ENCODE data around the gene PDAP1.
"Not testable (repeated sequence)": the region's sequence is repeated elsewhere in the genome, so short reads cannot be mapped to it uniquely, and the experiment has no call there.

Gene PDAP1, protein sequence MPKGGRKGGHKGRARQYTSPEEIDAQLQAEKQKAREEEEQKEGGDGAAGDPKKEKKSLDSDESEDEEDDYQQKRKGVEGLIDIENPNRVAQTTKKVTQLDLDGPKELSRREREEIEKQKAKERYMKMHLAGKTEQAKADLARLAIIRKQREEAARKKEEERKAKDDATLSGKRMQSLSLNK

DNA sequence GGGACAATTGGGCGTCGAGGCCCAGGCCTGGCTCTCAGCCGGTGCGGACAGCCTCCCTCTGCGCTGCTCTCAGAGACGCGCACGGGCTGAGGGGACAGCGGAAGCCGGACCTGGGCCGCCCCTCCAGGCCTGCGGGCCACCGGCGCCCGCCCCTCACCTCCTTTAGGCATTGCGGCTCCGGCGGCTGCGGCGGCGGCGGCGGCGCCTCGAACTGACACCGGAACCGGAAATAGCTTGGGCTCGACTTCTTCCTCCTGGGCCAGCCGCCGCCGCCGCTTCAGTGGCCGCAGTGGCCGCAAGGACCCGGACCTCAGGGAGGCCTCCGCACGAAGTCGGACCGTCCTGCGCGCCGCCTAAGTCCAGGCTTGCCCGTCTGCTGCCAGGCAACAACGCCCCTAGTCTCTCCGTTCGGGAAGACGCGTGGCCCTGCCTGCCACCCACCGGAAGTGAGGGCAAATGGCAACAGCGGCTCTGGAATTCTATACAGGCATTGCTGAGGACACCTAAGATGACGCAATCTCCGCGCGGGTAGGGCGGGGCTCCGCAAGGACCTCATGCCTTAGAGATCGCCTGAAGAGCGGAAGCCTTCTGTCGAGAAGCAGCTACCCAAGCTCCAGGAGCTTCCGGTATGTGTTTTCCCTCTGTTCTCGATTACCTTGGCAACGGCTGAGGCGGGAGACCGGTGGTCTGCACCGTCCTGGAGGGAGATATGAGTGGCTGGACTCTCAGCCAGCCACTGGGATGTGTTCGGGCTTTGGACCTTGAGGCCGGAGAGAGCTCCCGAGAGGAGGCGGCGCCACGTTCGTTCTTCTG, at the start of gene PDAP1, which contains the start of gene BUD31:
TSS of gene PDAP1 (minus strand) at position 219 of the 813 bp plus-strand sequence. CDS start at position 170, 49 bp downstream.
TSS of gene BUD31 (plus strand) at position 591 of the 813 bp plus-strand sequence. CDS start 2,124 bp downstream, outside the sequence.
- DNase-seq = peak; percentile 98

DNA sequence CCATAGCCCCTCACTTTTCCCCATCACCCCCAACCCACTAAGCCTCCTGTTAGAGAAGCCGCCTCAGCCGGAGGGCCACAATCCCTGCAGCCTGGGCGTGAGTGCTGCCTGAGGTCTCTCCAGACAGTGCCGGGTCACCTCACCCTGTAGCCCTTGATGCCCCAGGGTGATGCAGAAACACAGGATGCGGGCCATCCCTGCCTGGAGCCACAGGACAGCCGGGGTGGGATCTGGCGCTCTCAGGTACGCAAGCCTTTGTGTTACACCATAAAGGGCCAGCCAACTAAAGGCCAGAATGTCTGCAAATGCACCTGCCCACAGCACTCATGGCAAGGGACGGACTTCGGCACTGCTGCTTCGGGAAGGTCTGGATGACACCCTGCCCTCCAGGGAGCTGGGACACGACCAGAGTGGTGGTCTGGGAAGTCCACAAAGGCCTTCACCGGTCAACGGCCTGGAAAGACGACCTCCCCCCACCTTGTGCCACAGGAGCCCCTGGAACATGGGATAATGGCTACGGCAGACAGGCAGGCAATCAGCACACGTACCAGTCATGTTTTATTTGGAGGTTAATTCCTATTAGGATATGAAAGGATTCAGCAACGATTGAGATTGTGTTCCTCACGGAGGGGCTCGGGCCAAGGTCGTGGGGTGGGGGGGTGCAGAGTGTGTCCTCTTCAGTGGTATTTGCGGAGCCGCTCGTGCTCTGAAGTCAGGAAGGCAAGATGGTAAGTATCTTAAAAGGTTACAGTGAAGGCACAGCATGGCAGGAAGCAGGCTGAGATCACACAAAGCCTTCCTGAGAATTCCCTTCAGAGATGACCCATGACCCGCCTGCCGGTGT, 49.5 kb upstream of the PDAP1 start:
- DNase-seq = no peak

DNA sequence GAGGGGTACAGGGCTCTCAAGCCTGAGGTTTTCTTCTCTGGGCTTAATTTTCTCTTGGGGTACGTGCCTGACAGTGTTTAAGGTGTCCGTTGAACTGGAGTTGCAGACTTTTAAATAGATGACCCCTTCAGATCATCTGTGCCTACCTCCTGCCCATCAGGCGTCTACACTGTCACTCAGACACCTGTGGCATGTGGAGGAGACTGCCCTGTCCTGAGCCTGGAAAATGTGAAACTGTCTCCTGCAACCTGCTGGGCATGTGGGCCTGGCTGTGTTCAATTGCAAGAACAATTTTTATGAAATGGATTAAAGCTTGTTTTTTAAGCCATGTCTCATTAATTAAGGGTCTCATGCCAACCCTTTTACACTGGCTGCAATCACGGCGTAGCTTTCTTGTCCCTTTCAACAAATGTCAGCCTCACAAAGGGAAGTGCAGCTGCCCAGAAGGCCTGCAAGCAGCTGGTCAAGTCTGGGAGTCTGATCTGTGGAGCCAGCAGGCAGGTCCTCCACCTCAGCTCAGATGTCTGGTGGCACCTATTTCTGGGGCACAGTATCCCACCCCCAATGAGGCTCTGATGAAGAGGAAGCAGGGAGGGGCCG, 48.8 kb upstream of the PDAP1 start:
- no peak for DNase-seq

DNA sequence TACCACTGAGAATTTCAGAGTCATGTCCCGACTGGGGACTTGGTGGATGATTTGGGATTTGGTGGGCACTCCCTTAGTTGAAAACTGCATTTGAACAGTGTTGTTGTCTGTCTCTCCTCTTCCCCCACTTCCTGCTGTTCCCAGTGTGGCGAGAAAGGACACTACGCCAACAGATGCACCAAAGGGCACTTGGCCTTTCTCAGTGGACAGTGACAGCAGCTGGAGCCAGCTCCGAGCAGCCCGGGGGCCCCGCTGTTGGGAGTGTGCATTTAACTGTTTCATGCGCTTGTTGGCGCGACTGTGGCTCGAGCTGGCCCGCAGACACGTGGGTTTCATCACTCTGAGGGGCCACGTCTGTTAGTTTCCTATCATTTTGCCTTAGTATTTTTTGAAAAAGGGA, 47.9 kb upstream of the PDAP1 start:
- no peak for DNase-seq

DNA sequence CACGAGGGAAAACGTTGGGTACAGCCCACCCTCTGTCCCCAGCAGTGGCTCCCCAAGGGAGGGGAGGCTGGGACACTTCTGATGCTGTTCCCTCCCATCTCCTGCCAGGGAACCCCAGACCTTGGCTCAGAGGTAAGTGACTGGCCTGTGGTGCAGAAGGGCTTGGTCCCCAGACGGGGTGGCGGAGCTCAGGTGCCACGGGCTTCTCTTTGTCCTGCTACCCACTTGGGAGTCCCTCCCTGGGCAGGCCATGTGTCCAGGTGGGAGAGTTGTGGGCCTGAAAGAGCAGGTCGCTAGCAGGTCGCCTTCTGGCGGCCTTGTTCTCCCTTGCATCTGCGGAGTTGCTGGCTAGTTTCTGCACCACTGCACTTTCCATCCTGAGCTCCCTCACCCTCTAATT, 47.5 kb upstream of the PDAP1 start:
- no peak for DNase-seq

DNA sequence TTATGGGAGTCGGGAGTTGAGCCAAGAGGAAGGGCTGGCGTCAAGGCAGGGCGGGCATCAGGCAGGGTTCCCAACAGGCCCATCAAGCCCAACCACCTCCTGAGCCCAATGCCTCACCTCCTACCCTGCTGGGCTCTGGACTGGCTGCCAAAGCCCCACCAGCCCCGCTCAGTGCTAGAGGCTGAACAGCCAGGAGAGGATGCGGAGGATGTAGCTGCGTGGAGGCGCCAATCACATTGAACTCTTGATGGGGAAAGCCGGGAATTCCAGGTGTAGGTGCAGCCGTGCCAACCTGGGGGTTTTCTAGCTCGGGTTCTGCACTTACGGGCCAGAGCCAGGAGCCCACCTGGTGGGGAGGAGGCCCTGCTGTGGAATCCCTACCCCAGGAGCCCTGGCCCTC, 44.7 kb upstream of the PDAP1 start:
- DNase-seq = no peak

DNA sequence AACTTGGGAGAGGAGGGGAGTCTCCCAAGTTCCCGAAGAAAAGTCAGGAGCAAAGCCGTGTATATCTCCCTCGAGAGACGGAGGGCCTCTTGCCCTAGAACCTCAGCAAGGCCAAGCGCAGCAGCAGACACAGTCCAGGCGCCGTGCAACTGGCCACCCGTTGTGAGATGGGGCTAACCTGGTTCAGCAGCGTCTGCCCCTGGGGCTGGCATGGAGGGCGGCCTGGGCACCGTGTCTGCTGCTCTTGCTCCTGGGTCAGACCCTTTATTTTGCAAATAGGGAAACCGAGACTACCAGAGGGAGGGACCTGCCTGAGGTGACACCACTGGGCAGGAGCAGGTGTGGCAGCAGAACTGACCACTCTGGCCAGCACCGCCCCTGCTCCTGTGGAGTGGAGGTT, 44.1 kb upstream of the PDAP1 start:
- no peak for DNase-seq

DNA sequence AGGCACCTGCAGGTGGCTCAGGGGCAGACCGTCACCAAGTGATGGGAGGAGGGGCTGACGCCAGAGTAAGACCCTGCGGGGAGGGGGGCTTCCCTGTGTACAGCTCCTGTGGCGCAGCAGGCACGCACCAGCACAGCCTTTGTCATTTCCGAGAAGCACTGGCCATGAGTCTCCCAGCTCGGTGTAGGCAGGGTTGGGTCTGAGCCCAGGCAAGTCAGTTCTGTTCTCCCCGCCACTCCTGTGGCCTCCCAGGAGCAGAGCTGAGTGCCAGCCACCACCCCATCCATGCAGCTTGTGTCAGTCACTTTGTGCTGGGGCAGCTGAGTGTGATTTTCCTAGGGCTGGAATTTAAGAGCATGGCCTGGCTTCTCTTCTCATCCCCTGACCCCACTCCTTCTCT, 43.5 kb upstream of the PDAP1 start:
- no peak for DNase-seq

DNA sequence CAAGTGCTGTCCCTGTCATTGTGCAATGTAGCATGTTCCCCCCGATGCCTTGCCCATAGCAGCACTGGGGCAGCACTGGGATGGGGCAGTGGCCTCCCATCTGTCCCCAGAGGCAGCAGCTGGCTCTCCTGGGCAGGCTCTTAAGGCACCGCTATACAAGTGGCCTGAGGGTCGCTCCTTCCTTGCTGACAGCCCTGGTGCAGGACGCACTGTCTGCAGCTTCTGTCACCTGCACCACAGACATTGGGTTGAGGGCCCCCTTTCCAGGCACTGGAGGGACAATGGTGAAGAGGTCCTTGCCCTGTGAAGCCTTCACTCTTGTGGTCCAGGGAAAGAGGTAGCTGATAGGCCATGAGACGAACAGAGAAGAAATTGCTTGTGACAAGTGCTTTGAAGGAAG, 40.9 kb upstream of the PDAP1 start:
- DNase-seq = no peak

DNA sequence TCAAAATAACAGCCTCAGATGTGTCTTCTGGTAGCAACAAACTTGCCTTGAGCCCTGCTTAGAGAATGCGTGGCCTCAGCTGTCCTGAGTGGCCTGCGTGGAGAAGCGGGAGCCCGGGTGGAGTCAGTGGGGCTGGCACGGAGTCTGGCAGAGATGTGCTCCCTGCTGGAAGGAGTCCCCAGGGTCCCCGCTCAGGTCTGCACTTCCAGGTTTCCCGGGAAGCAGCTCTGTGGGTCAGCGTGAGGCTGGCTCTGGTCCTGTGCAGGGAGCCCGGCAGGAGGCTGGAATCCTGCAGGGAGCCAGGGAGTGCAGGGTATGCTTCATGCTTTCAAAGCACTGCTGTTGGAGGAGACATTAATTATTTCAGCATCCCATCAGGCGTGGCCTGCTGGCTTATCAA, 40.5 kb upstream of the PDAP1 start:
- DNase-seq = no peak

DNA sequence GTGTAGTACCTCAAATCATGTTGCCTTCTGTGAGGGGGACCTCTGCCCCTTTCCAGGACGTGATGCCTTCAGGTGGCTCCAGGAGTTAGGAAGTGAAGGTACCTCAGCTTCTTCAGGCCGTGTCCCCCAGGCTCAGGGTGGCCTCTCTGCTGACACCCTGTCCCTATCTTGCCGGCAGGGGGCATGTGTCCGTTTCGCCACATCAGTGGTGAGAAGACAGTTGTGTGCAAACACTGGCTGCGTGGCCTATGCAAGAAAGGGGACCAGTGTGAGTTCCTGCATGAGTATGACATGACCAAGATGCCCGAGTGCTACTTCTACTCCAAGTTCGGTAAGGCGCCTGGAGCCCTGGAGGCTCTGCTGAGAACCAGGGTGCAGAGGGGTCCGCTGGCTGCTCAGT, 39.5 kb upstream of the PDAP1 start:
- no peak for DNase-seq

DNA sequence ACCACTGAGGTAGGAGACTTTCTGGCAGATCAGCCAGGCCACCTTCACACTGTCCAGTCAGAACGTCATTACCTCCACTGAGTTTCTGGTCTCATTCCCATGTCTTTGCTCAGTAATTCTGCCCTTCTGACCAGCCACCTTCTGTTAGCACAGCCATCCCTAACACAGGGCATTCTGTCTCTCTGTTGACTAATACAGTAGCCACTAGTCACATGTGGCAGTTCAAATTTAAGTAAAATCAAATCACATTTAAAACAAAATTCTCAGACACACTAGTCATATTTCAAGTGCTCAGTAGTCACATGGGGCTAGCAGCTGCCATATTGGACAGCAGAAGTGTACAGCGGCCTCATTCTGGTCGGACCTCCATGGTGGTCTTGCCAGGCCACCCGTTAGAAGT, 37.7 kb upstream of the PDAP1 start:
- no peak for DNase-seq

DNA sequence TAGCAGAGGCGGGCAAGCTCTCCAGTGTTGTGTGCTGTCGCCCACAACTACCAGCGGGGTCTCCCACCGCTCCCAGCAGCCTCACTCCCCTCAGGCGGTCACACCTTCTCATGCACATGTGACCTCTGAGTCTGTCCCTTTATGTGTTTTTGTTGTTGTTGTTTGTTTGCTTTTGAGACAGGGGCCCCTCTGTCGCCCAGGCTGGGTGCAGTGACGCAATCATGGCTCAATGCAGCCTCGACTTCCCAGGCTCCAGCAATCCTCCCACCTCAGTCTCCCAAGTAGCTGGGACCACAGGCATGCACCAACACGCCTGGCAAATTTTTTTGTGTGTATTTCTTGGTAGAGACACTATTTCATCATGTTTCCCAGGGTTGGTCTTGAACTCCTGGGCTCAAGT, 31.8 kb upstream of the PDAP1 start:
- DNase-seq = no peak

DNA sequence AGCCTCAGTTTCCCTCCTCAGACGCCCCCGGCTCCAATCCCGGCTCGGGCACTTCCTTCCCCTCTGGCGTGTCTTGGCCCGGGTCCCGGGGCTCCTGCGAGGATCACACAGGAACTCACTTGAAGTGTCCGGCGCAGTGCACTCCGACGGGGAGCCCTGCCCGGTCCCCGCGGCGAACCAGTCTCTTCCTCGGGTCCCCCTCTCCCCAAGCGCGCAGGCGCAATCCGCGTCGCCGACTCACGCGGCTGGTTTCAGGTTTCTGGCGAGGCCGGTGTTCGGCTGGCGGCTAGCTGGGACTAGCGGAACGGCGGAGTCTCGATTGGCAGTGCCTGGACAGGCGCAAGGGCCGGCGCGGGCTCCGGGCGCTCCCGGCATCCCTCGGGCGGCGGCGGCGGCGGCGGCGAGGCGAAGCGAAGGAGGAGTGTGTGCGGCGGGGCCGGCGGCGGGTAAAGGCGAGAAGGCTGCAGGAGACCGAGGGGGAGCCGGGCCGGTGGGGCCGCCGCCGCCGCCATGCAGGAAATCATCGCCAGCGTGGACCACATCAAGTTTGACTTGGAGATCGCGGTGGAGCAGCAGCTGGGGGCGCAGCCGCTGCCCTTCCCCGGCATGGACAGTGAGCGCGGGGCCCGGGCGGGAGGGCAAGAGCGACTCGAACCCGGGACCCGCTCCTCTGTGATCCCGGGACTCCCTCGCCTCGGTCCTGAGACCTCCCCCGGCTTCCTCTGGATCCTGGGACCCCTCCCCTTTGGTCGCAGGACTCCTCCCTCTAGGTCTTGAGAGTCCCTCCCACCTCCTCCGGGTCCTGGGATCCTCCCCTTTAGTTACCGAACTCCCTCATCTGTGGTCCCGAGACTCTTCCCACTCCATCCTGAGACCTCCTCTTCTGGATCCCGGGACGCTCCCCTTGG, 30.4 kb upstream of the PDAP1 start, which contains the start of the genes CPSF4 and PTCD1:
TSS of gene CPSF4 (plus strand) at position 371 of the 908 bp plus-strand sequence. CDS start at position 511, 140 bp downstream.
TSS of gene PTCD1 (minus strand) at position 226 of the 908 bp plus-strand sequence. CDS start 3,556 bp downstream, outside the sequence.
- DNase-seq = peak; percentile 87

DNA sequence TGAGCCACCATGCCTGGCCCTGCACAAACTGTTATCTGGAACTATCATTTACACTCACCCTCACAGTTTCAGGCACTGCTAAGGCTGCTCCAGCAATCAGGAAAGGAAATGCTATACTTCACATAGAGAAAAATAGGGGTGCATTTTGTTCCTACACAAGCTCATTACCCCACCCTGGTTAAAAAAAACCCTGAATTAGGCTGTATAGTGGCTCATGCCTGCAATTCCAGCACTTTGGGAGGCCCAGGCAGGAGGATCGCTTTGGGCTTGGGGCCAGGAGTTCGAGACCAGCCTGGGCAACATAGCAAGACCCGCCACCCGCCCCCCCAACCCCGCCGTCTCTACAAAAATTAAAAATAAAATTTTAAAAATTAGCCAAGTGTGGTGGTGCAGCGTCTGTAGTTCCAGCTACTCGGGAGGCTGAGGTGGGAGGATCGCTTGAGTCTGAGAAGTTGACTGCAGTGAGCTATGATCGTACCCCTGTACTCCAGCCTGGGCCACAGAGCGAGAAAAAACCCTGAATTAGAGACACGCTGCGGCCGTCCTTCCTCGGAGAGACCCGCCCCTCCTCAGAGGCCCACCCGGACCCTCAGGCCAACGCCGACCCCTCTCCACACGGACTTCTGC, 29.7 kb upstream of the PDAP1 start:
- DNase-seq = no peak

DNA sequence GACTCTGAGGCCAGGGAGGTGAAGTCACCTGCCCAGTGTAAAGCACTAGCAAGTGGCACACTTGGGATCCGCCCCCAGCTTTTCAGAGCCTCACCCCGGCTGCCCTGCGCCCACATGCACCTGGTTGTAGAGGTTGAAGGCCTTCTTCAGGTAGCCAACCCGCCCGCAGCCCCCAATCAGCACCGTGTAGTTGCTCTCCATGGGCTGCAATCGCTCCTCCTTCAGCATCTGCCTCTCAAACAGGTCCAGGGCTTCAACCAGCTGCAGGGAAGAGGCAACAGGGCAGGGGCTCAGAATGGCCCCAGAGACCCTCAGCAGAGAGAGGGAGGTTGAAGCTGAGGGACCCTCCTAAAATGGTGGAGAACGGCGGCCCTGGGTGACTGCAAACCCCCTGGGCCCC, 24.8 kb upstream of the PDAP1 start:
- DNase-seq = no peak

DNA sequence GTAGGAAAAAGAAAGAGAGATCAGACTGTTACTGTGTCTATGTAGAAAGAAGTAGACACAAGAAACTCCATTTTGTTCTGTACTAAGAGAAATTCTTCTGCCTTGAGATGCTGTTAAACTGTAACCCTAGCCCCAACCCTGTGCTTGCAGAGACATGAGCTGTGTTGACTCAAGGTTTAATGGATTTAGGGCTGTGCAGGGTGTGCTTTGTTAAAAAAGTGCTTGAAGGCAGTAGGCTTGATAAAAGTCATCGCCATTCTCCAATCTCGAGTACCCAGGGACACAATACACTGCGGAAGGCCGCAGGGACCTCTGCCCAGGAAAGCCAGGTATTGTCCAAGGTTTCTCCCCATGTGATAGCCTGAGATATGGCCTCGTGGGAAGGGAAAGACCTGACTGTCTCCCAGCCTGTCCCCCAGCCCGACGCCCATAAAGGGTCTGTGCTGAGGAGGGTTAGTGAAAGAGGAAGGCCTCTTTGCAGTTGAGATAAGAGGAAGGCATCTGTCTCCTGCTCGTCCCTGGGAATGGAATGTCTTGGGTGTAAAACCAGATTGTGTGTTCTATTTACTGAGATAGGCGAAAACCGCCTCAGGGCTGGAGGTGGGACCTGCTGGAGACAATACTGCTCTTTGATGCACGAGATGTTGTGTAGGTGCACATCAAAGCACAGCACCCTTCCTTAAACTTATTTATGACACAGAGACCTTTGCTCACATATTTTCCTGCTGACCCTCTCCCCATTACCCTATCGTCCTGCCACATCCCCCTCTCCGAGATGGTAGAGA, 23.6 kb upstream of the PDAP1 start:
- not testable (repeated sequence) for DNase-seq

DNA sequence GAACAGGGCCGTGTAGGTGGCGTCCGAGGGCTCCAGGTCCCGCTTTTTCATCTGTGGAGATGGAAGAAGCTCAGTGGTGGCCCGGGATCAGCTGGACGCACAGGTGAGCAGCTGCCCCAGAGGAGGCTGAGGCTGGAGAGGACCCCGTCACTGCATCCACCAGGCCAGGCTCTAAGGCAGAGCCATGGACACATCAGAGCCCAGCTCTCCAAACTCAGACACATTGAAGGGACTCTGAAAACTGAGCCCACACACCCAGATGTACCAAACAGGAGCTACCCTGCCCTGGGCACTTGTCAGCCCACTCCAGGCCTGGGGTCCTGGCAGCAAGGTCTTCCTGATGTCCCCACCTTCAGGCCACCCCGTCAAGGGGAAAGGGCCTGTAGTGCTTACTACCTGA, 21.4 kb upstream of the PDAP1 start:
- no peak for DNase-seq

DNA sequence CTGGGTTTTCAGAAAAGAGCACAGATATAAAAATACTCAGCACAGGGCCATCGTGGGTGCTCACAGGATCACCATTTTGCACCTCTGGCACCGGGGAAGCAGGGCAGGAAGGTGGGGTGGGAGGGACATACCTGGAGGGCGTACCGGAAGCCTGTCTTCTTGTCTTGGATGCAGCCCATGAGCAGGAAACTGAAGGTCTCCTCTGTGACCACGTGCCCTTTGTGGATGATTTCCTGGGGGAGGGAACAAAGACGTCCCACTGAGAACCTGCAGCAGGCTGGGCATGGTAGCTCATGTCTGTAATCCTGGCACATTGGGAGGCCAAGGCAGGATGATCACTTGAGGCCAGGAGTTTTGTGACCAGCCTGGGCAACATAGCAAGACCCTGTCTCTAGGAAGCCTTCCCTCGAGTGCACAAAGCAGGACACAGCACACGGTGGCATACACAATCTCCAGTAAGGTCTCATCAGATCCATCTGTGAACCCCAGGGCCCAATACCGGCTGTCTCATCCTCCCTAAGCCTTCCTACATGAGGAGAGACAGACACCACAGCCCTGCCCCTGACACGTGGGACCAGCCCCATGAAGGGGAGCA, 20.7 kb upstream of the PDAP1 start:
- DNase-seq = no peak

Measured in activated T-cell treated with anti-CD3 and anti-CD28 coated beads, Interleukin-2, amount 50 U/mL, for 1 hour (primary cell).